NCI-H2081 treated with DMSO at 0.1 percent for 48 hours (cell line): ENCODE results near the gene TAF11L3.
"Not testable (repeated sequence)": the region's sequence is repeated elsewhere in the genome, so short reads cannot be mapped to it uniquely, and the experiment has no call there.

Experiments used
- DNase-seq: peaks from one replicate; lab custom pipeline; 2025; lab: John Stamatoyannopoulos, UW

The TAF11L3 gene

DNA sequence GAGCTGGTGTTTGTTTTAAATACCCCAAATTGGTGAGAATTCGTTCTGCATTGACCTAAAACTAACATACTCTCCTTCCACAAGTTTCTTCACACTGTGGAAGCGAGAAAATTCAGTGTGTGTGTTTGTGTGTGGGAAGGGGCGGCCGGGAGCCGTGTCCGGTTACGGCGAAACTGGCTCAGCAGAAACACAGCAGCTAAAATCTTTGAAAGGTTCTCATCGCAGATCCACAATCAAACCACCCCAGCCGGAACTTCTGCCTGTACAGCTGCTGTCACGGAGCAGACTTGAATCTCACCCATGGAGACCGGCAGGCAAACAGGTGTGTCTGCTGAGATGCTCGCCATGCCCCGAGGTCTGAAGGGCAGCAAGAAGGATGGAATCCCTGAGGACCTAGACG, at the start of gene TAF11L3:
TSS of gene TAF11L3 (plus strand) at position 301 of the 400 bp plus-strand sequence.
- not testable (repeated sequence) for DNase-seq

DNA sequence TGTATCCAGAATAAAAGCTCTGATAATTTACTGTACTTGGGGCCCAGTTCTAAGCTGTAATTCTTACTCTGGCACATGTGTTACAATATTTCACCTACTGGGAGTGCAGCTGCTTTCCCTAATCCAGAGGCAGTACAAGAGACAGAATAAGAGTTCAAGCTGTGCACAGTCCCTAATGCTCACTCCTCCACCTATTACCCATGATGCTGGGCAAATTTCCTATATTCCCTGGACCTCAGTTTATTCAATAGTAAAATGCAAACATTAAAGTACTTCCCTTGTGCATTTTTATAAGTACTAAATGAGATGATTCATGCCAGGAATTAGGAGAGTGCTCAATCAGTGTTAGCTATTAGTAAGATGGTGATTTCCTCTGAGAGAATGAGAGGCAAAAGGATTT, 48.1 kb upstream of the TAF11L3 start:
- DNase-seq, result no peak

DNA sequence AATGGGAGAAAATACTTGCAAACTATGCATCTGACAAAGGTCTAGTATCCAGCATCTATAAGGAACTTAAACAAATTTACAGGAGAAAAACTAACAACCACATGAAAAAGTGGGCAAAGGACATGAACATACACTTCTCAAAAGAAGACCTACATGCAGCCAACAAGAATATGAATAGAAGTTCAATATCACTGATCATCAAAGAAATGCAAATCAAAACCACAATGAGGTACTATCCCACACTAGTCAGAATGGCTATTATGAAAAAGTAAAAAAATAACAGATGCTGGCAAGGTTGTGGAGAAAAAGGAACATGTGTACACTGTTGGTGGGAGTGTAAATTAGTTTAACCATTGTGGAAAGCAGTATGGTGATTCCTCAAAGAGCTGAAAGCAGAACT, 43.1 kb upstream of the TAF11L3 start:
- not testable (repeated sequence) for DNase-seq

DNA sequence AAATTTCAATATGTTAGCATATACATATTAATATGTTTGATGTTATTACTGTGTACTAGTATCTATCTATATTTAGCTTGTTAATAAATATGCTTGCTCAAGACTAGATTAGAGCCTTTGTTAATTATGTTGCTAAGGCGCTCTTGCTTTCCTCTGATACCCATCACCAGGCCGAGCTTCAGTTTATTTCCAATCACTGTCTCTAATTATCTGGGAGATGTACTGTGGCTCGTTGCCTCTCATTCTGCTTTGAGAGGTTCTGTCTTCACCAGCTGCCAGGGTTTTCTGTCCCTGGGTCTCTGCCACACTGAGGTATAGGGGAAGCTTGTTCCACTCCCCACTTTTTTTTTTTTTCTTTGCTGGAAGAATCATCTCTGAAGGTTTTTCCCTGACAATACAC, 41.1 kb upstream of the TAF11L3 start:
- no peak for DNase-seq

DNA sequence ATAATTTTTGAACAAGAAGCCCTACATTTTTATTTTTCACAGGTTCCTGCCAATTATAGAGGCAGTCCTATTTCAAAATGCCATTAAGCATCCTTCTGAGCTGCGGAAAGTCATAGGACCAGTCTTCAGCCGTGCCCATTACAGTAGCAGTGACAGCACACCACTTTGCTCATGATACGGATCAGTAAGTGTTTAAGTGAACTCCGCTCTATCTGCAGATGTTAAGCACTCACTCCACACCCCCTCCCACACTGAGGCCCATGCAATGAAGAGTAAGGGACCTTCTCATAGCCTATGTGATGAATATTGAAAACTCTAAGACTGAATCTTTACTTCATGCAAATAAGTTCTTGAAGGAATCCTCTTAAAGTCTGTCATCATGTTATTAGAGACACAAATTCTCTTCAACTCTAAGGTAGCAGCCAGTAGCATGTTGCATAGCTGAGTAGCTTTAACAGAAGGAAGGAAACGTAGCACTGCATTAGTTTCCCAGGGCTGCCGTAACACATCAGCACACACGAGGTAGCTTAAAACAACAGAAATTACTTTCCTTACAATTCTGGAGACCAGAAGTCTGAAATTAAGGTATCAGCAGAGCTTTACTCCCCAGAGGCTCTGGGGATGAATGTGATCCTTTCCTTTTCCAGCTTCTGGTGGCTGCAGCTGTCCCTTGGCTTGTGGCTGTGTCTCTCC, 40.4 kb upstream of the TAF11L3 start:
- DNase-seq, result no peak

GRCh38 chr5:17481378-17481777, 36.8 kb upstream of the TAF11L3 start:
- no peak for DNase-seq

GRCh38 chr5:17482790-17483189, 35.4 kb upstream of the TAF11L3 start:
- no peak for DNase-seq

GRCh38 chr5:17486464-17487173, 31.5 kb upstream of the TAF11L3 start:
- not testable (repeated sequence) for DNase-seq

DNA sequence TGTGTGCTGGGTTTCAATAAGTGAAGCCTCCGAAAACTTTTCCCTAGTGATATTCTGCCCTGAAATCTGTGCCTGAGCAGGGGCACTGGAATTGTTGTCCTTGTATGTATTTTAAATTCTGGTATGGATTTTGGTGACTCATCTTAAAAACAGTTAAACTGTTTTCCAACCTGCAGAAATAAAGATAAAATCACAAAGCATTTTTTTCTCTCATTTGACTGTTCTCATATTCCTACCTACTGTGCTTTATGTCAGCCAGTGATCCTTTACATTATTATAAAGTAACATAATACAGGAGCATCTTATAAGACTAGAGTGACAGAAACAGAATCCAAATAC, 31.0 kb upstream of the TAF11L3 start:
- DNase-seq, result no peak

DNA sequence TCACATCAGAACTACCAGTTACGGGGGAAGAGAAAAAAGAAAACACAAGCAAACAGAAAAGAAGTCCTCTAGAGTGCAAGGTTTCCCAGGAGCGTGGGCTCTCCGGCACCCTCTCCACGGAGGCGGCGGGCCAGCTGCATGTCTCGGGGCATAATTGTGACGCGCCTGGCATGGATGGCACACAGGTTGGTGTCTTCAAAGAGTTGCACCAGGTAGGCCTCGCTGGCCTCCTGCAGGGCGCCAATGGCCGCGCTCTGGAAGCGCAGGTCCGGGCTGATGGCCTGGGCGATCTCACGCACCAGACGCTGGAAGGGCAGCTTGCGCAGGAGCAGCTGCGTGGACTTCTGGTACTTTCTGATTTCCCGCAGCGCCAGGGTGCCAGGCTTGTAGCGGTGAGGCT, 26.9 kb upstream of the TAF11L3 start:
- DNase-seq, result not testable (repeated sequence)

- no peak for DNase-seq
Measured at GRCh38 chr5:17492770-17493169, 25.4 kb upstream of the TAF11L3 start.

DNA sequence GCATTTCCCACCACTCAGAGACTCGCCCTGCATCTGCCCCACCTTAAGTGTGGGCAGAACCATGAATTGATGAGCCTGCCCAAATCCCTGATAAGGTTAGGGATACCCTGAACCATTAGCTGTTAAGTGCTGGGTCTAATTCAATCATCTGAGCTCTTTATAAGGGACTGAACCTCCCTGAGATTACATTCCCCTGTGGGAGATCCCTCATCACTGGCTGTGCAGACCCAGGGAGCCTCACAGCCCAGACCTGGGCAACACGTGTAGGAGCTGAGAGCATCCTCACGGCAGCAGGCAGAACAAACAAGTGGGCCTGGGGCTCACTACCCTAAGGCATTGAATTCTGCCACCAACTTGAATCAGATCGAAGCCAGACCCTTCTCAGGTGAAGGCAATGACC, 20.7 kb upstream of the TAF11L3 start:
- DNase-seq, result no peak

DNA sequence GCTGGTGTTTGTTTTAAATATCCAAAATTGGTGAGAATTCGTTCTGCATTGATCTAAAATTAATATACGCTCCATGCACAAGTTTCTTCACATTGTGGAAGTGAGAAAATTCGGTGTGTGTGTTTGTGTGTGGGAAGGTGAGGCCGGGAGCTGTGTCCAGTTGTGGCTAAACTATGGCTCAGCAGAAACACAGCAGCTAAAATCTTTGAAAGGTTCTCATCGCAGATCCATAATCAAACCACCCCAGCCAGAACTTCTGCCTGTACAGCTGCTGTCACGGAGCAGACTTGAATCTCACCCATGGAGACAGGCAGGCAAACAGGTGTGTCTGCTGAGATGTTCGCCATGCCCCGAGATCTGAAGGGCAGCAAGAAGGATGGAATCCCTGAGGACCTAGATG, 20.2 kb upstream of the TAF11L3 start, which contains the start of gene TAF11L2:
TSS of gene TAF11L2 (plus strand) at position 301 of the 400 bp plus-strand sequence.
- DNase-seq, result not testable (repeated sequence)

- DNase-seq, result no peak
Measured at GRCh38 chr5:17511775-17512325, 6.3 kb upstream of the TAF11L3 start.

DNA sequence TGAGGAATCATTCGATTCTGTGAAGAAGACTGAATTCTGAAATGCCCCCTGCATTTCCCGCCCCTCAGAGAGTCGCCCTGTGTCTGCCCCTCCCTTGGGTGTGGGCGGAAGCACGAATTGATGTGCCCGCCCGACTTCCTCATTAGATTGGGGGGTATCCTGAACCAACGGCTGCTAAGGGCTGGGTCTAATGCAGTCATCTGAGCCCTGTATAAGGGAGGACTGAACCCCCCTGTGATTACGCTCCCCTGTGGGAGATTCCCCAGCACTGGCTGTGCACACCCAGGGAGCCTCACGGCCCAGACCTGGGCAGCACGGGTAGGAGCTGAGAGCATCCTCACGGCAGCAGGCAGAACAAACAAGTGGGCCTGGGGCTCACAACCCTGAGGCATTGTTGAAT, 641 bp upstream of the TAF11L3 start:
- not testable (repeated sequence) for DNase-seq

DNA sequence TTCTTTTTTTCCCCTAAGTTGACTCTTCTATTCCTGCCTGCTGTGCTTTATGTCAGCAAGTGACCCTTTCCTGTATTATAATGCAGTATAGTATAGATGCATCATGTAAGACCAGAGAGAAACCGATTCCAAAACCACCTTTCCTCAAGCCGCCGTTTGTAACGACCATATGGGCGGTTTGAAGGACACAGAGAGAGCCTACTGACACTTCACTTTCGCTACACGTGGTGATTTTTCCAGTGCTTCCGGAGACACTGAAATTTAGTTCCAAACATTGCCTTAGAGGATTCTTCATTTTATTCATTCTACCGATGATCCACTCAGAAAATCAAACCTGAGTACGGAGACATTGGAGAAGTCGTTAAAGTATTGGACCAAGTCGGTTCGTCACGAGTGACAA, 1.3 kb downstream of the TAF11L3 start:
- not testable (repeated sequence) for DNase-seq

- DNase-seq, result not testable (repeated sequence)
Measured at GRCh38 chr5:17521501-17521900, 3.3 kb downstream of the TAF11L3 start, which contains the start of gene TAF11L4. TSS of gene TAF11L4 (plus strand) at chr5:17521801.

DNA sequence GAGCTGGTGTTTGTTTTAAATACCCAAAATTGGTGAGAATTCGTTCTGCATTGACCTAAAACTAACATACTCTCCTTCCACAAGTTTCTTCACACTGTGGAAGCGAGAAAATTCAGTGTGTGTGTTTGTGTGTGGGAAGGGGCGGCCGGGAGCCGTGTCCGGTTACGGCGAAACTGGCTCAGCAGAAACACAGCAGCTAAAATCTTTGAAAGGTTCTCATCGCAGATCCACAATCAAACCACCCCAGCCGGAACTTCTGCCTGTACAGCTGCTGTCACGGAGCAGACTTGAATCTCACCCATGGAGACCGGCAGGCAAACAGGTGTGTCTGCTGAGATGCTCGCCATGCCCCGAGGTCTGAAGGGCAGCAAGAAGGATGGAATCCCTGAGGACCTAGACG, 6.8 kb downstream of the TAF11L3 start, which contains the start of gene TAF11L5:
TSS of gene TAF11L5 (plus strand) at position 301 of the 400 bp plus-strand sequence.
- not testable (repeated sequence) for DNase-seq

DNA sequence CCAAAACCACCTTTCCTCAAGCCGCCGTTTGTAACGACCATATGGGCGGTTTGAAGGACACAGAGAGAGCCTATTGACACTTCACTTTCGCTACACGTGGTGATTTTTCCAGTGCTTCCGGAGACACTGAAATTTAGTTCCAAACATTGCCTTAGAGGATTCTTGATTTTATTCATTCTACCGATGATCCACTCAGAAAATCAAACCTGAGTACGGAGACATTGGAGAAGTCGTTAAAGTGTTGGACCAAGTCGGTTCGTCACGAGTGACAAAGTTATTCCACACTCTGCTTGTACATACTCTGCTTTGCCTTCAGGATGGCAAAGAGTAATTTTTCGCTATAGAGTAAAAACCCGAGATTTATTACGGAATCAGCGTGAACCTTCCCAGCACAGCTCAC, 8.3 kb downstream of the TAF11L3 start:
- DNase-seq, result not testable (repeated sequence)

DNA sequence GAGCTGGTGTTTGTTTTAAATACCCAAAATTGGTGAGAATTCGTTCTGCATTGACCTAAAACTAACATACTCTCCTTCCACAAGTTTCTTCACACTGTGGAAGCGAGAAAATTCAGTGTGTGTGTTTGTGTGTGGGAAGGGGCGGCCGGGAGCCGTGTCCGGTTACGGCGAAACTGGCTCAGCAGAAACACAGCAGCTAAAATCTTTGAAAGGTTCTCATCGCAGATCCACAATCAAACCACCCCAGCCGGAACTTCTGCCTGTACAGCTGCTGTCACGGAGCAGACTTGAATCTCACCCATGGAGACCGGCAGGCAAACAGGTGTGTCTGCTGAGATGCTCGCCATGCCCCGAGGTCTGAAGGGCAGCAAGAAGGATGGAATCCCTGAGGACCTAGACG, 10.2 kb downstream of the TAF11L3 start, which contains the start of gene TAF11L6:
TSS of gene TAF11L6 (plus strand) at position 301 of the 400 bp plus-strand sequence.
- DNase-seq, result not testable (repeated sequence)
